HCT116 (cell line): Measurements from ENCODE around the gene COX11. TPM values are rescaled to one million over a fixed set of nuclear protein-coding genes. Genes with fewer than 3 reads are reported as not detected.

Experiments
- ATAC-seq: fragments of 200-7000 bp; cut with Tn5 transposase; 2 replicates; pipeline ENCODE4 v1.9.1; 2020; ENCODE audit warnings: mild to moderate bottlenecking, moderate library complexity
- BruUV-seq: library from RNA; stranded (reverse); fragments of 400-500 nt; replicated peaks from 2 replicates; lab custom pipeline; 2021; lab: Mats Ljungman, UMichigan
- CTCF ChIA-PET: fragments of 300-600 bp; sonication (Branson Sonifier 250); formaldehyde crosslinking; loops from one replicate; lab custom pipeline; 2021; ENCODE audit warnings: antibody characterized with exemption; lab: Charles Lee
- POLR2A ChIA-PET: fragments of 300-600, 350-600 bp; sonication (Branson Sonifier 250); formaldehyde crosslinking; loops from one replicate; lab custom pipeline; 2021; ENCODE audit warnings: antibody characterized with exemption; lab: Charles Lee
- RAD21 ChIA-PET, 2 experiments: fragments of 300-600 bp; sonication (Branson Sonifier 250); formaldehyde crosslinking; loops; one replicate each; lab custom pipeline; 2023; ENCODE audit warnings: low total read pairs in 2 of 2; ENCODE audit not compliant: uncharacterized antibody in 2 of 2, unreplicated experiment in 2 of 2, low non-redundant PET in 1 of 2; lab: Charles Lee
- DNase-seq: peaks from one replicate; pipeline ENCODE4 v3.0.0-alpha.2; 2010; ENCODE audit warnings: low read depth, low spot score
- H2AFZ ChIP-seq: fragments of 200-600 bp; shearing (Covaris generic), sonication (generic); 2 replicates; pipeline ENCODE4 v1.6.1; 2017; ENCODE audit warnings: low read depth, mixed run types, mixed read lengths, antibody characterized with exemption, low read length; ENCODE audit not compliant: poor library complexity, severe bottlenecking
- H3K27ac ChIP-seq: 2 replicates; pipeline ENCODE4 v1.5.1; 2012; ENCODE audit warnings: low read depth, low read length
- H3K27me3 ChIP-seq: fragments of 200-600 bp; sonication (generic); 2 replicates; pipeline ENCODE4 v1.6.1; 2016; ENCODE audit warnings: mixed run types, low read length, mixed read lengths; ENCODE audit not compliant: insufficient read depth
- H3K36me3 ChIP-seq, 2 experiments: fragments of 200-500 bp in 1 of 2; fragments of 200-600 bp in 1 of 2; sonication (Bioruptor generic) in 1 of 2; sonication (generic) in 1 of 2; 2 replicates each; pipeline versions ENCODE4 v1.5.1 to v1.6.1; 2014 to 2016; ENCODE audit warnings: low read length in 2 of 2, inconsistent platforms in 1 of 2, mixed read lengths in 1 of 2, mixed run types in 1 of 2; ENCODE audit not compliant: insufficient read depth in 2 of 2, control insufficient read depth in 1 of 2
- H3K4me1 ChIP-seq, 2 experiments: fragments of 200-600 bp in 1 of 2; sonication (generic) in 1 of 2; 2 replicates each; pipeline versions ENCODE4 v1.5.1 to v1.6.1; 2012 to 2017; ENCODE audit warnings: low read length in 2 of 2, inconsistent platforms in 1 of 2, mild to moderate bottlenecking in 1 of 2, mixed read lengths in 1 of 2, mixed run types in 1 of 2, moderate library complexity in 1 of 2; ENCODE audit not compliant: insufficient read depth in 2 of 2, control insufficient read depth in 1 of 2
- H3K4me2 ChIP-seq: fragments of 200-600 bp; sonication (generic); 2 replicates; pipeline ENCODE4 v1.6.1; 2017; ENCODE audit warnings: mixed run types, low read length, mixed read lengths
- H3K4me3 ChIP-seq, 2 experiments: fragments of 200-600 bp in 1 of 2; sonication (generic) in 1 of 2; replicated peaks in 1 of 2; 2 replicates each; pipeline ENCODE4 v1.5.1; 2011 to 2016; ENCODE audit warnings: low read length in 2 of 2, control low read depth in 1 of 2, low read depth in 1 of 2, mild to moderate bottlenecking in 1 of 2, mixed read lengths in 1 of 2, mixed run types in 1 of 2
- H3K79me2 ChIP-seq: fragments of 200-600 bp; sonication (generic); 2 replicates; pipeline ENCODE4 v1.6.1; 2017; ENCODE audit warnings: mild to moderate bottlenecking, mixed run types, low read length, moderate library complexity, mixed read lengths; ENCODE audit not compliant: insufficient read depth
- H3K9ac ChIP-seq: fragments of 200-600 bp; sonication (generic); 2 replicates; pipeline ENCODE4 v1.6.1; 2016; ENCODE audit warnings: low read length, mixed read lengths
- H3K9me2 ChIP-seq: fragments of 200-600 bp; sonication (generic), shearing (Covaris generic); 2 replicates; pipeline ENCODE4 v1.6.1; 2017; ENCODE audit warnings: mixed run types, mild to moderate bottlenecking, moderate library complexity; ENCODE audit not compliant: insufficient read depth
- H3K9me3 ChIP-seq, 2 experiments: fragments of 200-500 bp in 1 of 2; fragments of 200-600 bp in 1 of 2; sonication (Bioruptor generic) in 1 of 2; sonication (generic) in 1 of 2; 2 replicates each; pipeline ENCODE4 v1.6.1; 2014 to 2017; ENCODE audit warnings: low read length in 2 of 2, mixed read lengths in 2 of 2, inconsistent platforms in 1 of 2, low read depth in 1 of 2, mild to moderate bottlenecking in 1 of 2, mixed run types in 1 of 2, moderate library complexity in 1 of 2; ENCODE audit not compliant: control insufficient read depth in 1 of 2, insufficient read depth in 1 of 2
- H4K20me1 ChIP-seq: fragments of 200-600 bp; sonication (generic), shearing (Covaris generic); 2 replicates; pipeline ENCODE4 v1.6.1; 2017; ENCODE audit warnings: mixed run types, mild to moderate bottlenecking, moderate library complexity; ENCODE audit not compliant: insufficient read depth
- CBX3 ChIP-seq: IDR thresholded peaks from 2 replicates; pipeline ENCODE4 v1.6.1; 2012; ENCODE audit warnings: low read depth
- CEBPB ChIP-seq: IDR thresholded peaks from 2 replicates; pipeline ENCODE4 v1.6.1; 2012; ENCODE audit warnings: low read depth
- EGR1 ChIP-seq: IDR thresholded peaks from 2 replicates; pipeline ENCODE4 v1.6.1; 2012; ENCODE audit warnings: low read depth
- ELF1 ChIP-seq: IDR thresholded peaks from 2 replicates; pipeline ENCODE4 v1.6.1; 2012; ENCODE audit warnings: low read depth, borderline replicate concordance
- EZH2phosphoT487 ChIP-seq: fragments of 200-600 bp; IDR thresholded peaks from 2 replicates; pipeline ENCODE4 v1.6.1; 2018; ENCODE audit warnings: antibody characterized with exemption, borderline replicate concordance
- JUND ChIP-seq: IDR thresholded peaks from 2 replicates; pipeline ENCODE4 v1.6.1; 2012
- POLR2A ChIP-seq: IDR thresholded peaks from 2 replicates; pipeline ENCODE4 v1.7.0; 2011; ENCODE audit warnings: borderline replicate concordance; ENCODE audit not compliant: insufficient read depth, insufficient read length; ENCODE audit errors: extremely low read depth
- POLR2AphosphoS5 ChIP-seq: IDR thresholded peaks from 2 replicates; pipeline ENCODE4 v1.6.1; 2011; ENCODE audit warnings: mild to moderate bottlenecking, low read depth, low read length, moderate library complexity
- REST ChIP-seq: IDR thresholded peaks from 2 replicates; pipeline ENCODE4 v1.6.1; 2012; ENCODE audit warnings: low read depth
- ZBTB33 ChIP-seq: IDR thresholded peaks from 2 replicates; pipeline ENCODE4 v1.6.1; 2011; ENCODE audit warnings: mild to moderate bottlenecking, low read length, moderate library complexity; ENCODE audit not compliant: insufficient replicate concordance; ENCODE audit errors: extremely low read depth
- intact Hi-C: fragments of 100-400 bp; cut with micrococcal nuclease; formaldehyde crosslinking; loops from 2 replicates; pipeline ENCODE4 v1.10.0; 2022
- total RNA-seq: library from RNA; stranded (reverse); gene quantifications from one replicate; pipeline ENCODE4 v1.2.1, GENCODE V29; 2021; ENCODE audit not compliant: unreplicated experiment

COX11 gene
- total RNA-seq, 1 experiment from 2014 or later, result 62.9 TPM

GRCh38 chr17:54920819-54921218, 47.6 kb downstream of the COX11 start:
- Histone ChIP-seq H3K79me2 (no peaks in the 10 kb centered on the region; the same call in 1 of the 2 replicates), H4K20me1 (no peaks in the 10 kb centered on the region; the same call in 1 of the 2 replicates), H3K27me3 (no peaks in the 10 kb centered on the region), H2AFZ (no peak overlapping the region), H3K9ac (no peak overlapping the region), H3K36me3 (peaks cover 38 to 41% of the 10 kb centered on the region in 2 experiments), H3K27ac (no peak overlapping the region), H3K4me1 (no peaks in the 10 kb centered on the region), H3K9me3 (peaks cover 10 to 11% of the 10 kb centered on the region in 2 experiments; a peak in 3 of 4 replicates), H3K9me2 (no peaks in the 10 kb centered on the region), H3K4me2 (no peak overlapping the region), H3K4me3 (no peak overlapping the region)
- RAD21 ChIA-PET, result no interaction called here
- ATAC-seq (no peak), DNase-seq (no peak)
- TF ChIP-seq CBX3, result no peak
- no peak for TF ChIP-seq ZBTB33
- no peak for TF ChIP-seq CEBPB
- no peak for TF ChIP-seq EZH2phosphoT487
- TF ChIP-seq POLR2AphosphoS5, result no peak
- no peak for TF ChIP-seq JUND
- no peak for TF ChIP-seq ELF1
- no peak for TF ChIP-seq REST
- no peak for TF ChIP-seq EGR1
- TF ChIP-seq POLR2A, result no peak
- intact Hi-C loops, result no loop called here
- CTCF ChIA-PET, result no interaction called here
- BruUV-seq, result no TSS peak
- POLR2A ChIA-PET, result no interaction called here
